Mononuclear cell (primary cell): Measurements from ENCODE around the gene LRIG3. TPM values are rescaled to one million over a fixed set of nuclear protein-coding genes. Genes with fewer than 3 reads are reported as not detected.

Experiments
- H3K27me3 ChIP-seq: 2 replicates; pipeline ENCODE4 v1.6.0; 2011; ENCODE audit warnings: low read length, control low read depth; ENCODE audit not compliant: insufficient read depth
- H3K4me1 ChIP-seq: 2 replicates; pipeline ENCODE4 v1.5.1; 2011; ENCODE audit warnings: mild to moderate bottlenecking, low read length, control low read depth; ENCODE audit not compliant: insufficient read depth
- H3K4me3 ChIP-seq: 2 replicates; pipeline ENCODE4 v1.5.1; 2011; ENCODE audit warnings: mild to moderate bottlenecking, low read length, moderate library complexity
- H3K9me3 ChIP-seq: 2 replicates; pipeline ENCODE4 v1.5.1; 2011; ENCODE audit warnings: low read depth, mild to moderate bottlenecking, control low read depth, low read length
- total RNA-seq: library from RNA; depleted of rRNA; stranded (reverse); fragments of >200 nt; gene quantifications from one replicate; pipeline ENCODE4 v1.2.3, GENCODE V29; 2012

Gene LRIG3
- total RNA-seq, 1 donor: not detected

GRCh38 chr12:58901664-58902063 lies 18.6 kb downstream of the LRIG3 start:
- H3K9me3 ChIP-seq: no peaks in the 10 kb centered on the region
- no peaks in the 10 kb centered on the region for H3K27me3 ChIP-seq
- no peak overlapping the region for H3K4me3 ChIP-seq
- no peaks in the 10 kb centered on the region for H3K4me1 ChIP-seq

GRCh38 chr12:58897969-58898368 lies 22.3 kb downstream of the LRIG3 start:
- H3K27me3 ChIP-seq: no peaks in the 10 kb centered on the region
- no peaks in the 10 kb centered on the region for H3K9me3 ChIP-seq
- no peaks in the 10 kb centered on the region for H3K4me1 ChIP-seq
- H3K4me3 ChIP-seq: no peak overlapping the region

- H3K4me1 ChIP-seq: no peaks in the 10 kb centered on the region
- no peaks in the 10 kb centered on the region for H3K27me3 ChIP-seq
Measured at GRCh38 chr12:58896278-58896677, 24.0 kb downstream of the LRIG3 start.

GRCh38 chr12:58895053-58895452 lies 25.3 kb downstream of the LRIG3 start:
- no peaks in the 10 kb centered on the region for H3K27me3 ChIP-seq
- no peak overlapping the region for H3K4me3 ChIP-seq
- H3K9me3 ChIP-seq: no peaks in the 10 kb centered on the region
- H3K4me1 ChIP-seq: no peaks in the 10 kb centered on the region

More at GRCh38 chr12:58896278-58896677, 24.0 kb downstream of the LRIG3 start:
- H3K4me3 ChIP-seq: no peak overlapping the region
- no peaks in the 10 kb centered on the region for H3K9me3 ChIP-seq

- H3K27me3 ChIP-seq: no peaks in the 10 kb centered on the region
- no peaks in the 10 kb centered on the region for H3K4me1 ChIP-seq
- no peaks in the 10 kb centered on the region for H3K9me3 ChIP-seq
- no peak overlapping the region for H3K4me3 ChIP-seq
Measured at GRCh38 chr12:58894040-58894439, 26.3 kb downstream of the LRIG3 start.

GRCh38 chr12:58893495-58893894 lies 26.8 kb downstream of the LRIG3 start:
- Histone ChIP-seq H3K9me3 (no peaks in the 10 kb centered on the region), H3K27me3 (no peaks in the 10 kb centered on the region)

GRCh38 chr12:58889557-58889956 lies 30.7 kb downstream of the LRIG3 start:
- H3K4me3 ChIP-seq: no peak overlapping the region
- no peaks in the 10 kb centered on the region for H3K9me3 ChIP-seq
- H3K27me3 ChIP-seq: no peaks in the 10 kb centered on the region
- no peaks in the 10 kb centered on the region for H3K4me1 ChIP-seq

More at GRCh38 chr12:58893495-58893894, 26.8 kb downstream of the LRIG3 start:
- Histone ChIP-seq H3K4me1 (no peaks in the 10 kb centered on the region), H3K4me3 (no peak overlapping the region)

- Histone ChIP-seq H3K9me3 (no peaks in the 10 kb centered on the region), H3K4me1 (no peaks in the 10 kb centered on the region), H3K4me3 (no peak overlapping the region), H3K27me3 (no peaks in the 10 kb centered on the region)
Measured at GRCh38 chr12:58888131-58888783, 32.0 kb downstream of the LRIG3 start.

- Histone ChIP-seq H3K9me3 (no peaks in the 10 kb centered on the region), H3K27me3 (no peaks in the 10 kb centered on the region), H3K4me3 (no peak overlapping the region), H3K4me1 (no peaks in the 10 kb centered on the region)
Measured at GRCh38 chr12:58887068-58887467, 33.2 kb downstream of the LRIG3 start.

- no peaks in the 10 kb centered on the region for H3K27me3 ChIP-seq
- no peak overlapping the region for H3K4me3 ChIP-seq
- no peaks in the 10 kb centered on the region for H3K4me1 ChIP-seq
- no peaks in the 10 kb centered on the region for H3K9me3 ChIP-seq
Measured at GRCh38 chr12:58886474-58886873, 33.8 kb downstream of the LRIG3 start.

GRCh38 chr12:58884916-58885315 lies 35.4 kb downstream of the LRIG3 start:
- Histone ChIP-seq H3K4me1 (no peaks in the 10 kb centered on the region), H3K9me3 (no peaks in the 10 kb centered on the region), H3K4me3 (no peak overlapping the region), H3K27me3 (no peaks in the 10 kb centered on the region)

GRCh38 chr12:58883576-58884334 lies 36.5 kb downstream of the LRIG3 start:
- Histone ChIP-seq H3K27me3 (no peaks in the 10 kb centered on the region), H3K9me3 (no peaks in the 10 kb centered on the region), H3K4me3 (no peak overlapping the region), H3K4me1 (no peaks in the 10 kb centered on the region)

GRCh38 chr12:58882826-58883225 lies 37.5 kb downstream of the LRIG3 start:
- no peak overlapping the region for H3K4me3 ChIP-seq
- H3K27me3 ChIP-seq: no peaks in the 10 kb centered on the region
- H3K4me1 ChIP-seq: no peaks in the 10 kb centered on the region
- H3K9me3 ChIP-seq: no peaks in the 10 kb centered on the region

GRCh38 chr12:58881816-58882215 lies 38.5 kb downstream of the LRIG3 start:
- Histone ChIP-seq H3K9me3 (no peaks in the 10 kb centered on the region), H3K27me3 (no peaks in the 10 kb centered on the region), H3K4me1 (no peaks in the 10 kb centered on the region), H3K4me3 (no peak overlapping the region)

GRCh38 chr12:58880639-58881038 lies 39.7 kb downstream of the LRIG3 start:
- no peaks in the 10 kb centered on the region for H3K9me3 ChIP-seq
- H3K4me3 ChIP-seq: no peak overlapping the region
- H3K4me1 ChIP-seq: no peaks in the 10 kb centered on the region
- H3K27me3 ChIP-seq: no peaks in the 10 kb centered on the region
